Activated CD4-positive, alpha-beta T cell treated with anti-CD3 and anti-CD28 coated beads, Interleukin-2, Interleukin-6, amounts not matched to agents 100 ng/mL and 50 ng/mL, durations not matched to agents 16 hours and 8 hours (primary cell): ENCODE measurements around the gene MVD.
A peak's percentile ranks its signal among the peaks of the same experiment; 100 is the strongest.

Experiments
- DNase-seq: peaks from one replicate; pipeline ENCODE4 v3.0.0-alpha.2; 2020

Gene MVD, protein sequence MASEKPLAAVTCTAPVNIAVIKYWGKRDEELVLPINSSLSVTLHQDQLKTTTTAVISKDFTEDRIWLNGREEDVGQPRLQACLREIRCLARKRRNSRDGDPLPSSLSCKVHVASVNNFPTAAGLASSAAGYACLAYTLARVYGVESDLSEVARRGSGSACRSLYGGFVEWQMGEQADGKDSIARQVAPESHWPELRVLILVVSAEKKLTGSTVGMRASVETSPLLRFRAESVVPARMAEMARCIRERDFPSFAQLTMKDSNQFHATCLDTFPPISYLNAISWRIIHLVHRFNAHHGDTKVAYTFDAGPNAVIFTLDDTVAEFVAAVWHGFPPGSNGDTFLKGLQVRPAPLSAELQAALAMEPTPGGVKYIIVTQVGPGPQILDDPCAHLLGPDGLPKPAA

DNA sequence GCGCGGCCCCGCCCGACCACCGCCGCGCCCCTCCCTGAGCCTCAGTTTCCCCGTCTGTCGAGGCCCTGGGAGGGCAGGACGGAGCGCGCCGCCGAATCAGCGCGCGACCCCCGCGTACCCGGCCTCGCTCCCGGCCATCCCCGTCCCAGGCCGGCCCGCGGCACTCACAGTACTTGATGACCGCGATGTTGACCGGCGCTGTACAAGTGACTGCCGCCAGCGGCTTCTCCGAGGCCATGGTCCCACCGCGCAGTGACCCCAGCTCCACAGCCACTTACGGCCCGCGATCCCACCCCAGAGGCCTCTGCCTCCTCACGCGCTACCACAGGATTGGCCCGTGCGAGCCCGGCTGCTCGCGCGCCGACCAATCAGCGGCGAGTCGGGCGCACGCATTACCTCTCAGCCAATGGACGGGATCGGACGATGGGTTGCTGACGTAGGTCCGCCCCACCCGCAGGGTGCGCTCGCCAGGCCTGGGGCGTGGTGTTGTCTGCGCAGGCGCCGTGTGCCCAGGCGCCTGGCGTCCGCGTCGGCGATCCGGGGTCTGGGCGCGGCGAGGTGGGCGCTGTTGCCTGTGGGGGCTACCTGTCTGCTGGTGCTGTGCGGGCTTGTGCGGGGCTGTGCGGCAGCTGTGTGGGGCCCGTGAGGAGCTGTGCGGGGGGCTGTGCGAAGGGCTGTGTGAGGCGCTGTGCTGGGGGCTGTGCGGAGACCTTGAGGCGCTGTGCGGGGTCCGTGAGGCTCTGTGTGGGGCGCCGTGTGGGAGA, at the start of gene MVD:
TSS of gene MVD (minus strand) at position 249 of the 764 bp plus-strand sequence. CDS start at position 238, 11 bp downstream.
- DNase-seq: peak; percentile 98

DNA sequence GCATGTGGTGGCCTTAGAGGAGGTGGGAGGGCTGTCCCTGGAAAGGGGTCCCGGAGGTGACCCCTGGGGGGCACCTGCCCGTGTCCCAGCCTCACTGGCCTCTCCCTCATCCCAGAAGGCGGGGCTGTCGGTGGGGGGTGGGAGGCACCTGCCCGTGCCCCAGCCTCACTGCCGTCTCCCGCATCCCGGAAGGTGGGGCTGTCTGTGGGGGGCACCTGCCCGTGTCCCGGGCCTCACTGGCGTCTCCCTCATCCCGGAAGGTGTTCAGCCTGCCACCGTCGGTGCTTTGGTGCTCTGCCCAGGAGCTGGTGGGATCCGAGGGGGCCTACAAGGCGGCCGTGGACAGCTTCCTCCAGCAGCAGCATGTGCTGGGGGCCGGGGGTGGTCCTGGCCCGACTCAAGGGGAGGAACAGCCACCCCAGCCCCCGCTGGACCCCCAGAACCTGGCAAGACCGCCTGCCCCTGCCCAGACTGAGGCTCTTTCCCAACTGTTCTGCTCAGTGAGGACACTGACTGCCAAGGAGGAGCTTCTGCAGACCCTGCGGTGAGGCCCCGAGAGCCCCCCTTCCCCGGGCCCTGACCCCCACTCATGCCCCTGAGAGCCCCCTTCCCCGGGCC, 49.6 kb upstream of the MVD start:
- no peak for DNase-seq

DNA sequence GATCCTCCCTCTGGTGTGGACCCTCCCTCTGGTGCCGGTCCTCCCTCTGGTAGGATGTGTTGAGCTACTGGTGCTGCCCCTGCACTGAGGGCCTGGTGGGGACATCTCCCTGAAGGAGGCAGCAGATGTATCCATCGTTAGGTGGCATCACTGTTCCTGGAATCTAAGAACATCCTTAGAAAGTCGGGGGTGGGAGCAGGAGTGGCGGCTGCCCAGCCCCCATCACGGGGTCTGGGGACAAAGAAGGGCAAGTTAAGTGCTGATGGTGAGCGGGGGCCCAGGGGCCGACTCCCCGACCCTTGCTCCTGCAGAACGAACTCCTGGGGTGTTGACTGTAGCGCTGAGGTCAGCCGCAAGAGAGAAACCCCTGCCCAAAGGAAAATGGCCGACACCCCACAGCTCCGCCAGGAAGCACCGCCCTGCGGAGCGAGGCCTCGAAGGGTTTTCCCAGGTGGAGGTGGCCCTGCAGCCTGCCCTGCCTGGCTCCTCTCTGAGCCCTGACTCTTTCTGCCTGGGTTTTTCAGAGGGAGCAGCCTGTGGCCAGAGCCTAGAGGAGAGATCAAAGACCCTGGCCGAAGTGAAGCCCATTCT, 49.0 kb upstream of the MVD start:
- no peak for DNase-seq

DNA sequence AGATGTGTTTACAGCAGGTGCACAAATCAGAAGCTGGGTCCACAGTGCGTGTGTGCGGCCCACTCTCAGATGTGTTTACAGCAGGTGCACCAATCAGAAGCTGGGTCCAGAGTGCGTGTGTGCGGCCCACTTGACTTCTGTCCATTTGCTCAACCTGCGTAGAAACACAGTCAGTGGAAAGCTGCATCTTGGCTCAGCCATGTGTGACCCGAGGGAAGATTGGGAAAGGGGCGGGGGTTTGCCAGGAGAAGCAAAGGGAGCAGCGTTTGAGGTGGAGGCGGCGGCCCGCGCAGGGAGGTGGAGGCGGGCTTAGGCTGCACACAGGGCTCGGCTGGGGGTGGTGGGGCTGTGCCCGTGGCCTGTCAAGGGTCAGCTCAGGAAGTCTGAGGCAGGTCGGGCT, 47.7 kb upstream of the MVD start:
- no peak for DNase-seq

DNA sequence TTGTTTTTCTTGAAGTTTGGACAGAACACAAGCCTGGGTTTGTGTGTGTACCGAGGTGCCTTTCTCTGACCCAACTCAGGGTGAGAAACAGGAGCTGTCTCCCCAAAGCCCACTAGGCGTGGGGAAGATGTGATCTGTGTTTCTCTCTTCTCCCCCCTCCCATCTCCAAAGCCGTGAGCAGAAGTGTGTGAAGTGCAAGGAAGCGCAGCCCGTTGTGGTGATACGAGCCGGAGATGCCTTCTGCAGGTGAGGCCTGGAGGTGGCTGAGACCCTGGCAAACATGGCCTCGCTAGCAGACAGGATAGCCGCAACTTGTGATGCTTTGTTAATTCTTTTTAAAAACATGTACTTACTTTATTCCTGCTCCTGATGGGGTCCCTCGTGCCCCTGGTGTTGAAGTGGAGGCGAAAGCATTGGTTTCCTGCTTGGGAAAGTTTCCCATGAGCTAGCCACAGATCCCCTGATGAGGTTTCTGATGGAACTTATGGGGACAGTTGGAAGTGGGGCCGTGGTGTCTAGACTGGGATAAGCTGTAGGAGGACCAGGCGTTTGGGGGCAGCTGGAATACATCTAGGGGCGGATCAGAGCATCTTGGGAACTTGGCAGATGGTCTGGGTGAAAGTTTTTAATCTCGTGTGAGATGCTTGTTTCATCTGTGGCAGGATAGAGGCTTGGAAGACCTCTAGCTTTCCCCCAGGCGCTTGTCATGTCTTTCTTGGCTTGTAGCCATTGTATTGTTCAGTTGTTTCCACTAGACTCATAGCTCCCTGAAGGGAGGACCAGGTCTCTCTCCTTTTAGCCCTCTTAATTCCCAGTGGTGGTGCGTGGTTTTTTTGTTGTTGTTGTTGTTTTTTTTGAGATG, 44.3 kb upstream of the MVD start:
- no peak for DNase-seq

DNA sequence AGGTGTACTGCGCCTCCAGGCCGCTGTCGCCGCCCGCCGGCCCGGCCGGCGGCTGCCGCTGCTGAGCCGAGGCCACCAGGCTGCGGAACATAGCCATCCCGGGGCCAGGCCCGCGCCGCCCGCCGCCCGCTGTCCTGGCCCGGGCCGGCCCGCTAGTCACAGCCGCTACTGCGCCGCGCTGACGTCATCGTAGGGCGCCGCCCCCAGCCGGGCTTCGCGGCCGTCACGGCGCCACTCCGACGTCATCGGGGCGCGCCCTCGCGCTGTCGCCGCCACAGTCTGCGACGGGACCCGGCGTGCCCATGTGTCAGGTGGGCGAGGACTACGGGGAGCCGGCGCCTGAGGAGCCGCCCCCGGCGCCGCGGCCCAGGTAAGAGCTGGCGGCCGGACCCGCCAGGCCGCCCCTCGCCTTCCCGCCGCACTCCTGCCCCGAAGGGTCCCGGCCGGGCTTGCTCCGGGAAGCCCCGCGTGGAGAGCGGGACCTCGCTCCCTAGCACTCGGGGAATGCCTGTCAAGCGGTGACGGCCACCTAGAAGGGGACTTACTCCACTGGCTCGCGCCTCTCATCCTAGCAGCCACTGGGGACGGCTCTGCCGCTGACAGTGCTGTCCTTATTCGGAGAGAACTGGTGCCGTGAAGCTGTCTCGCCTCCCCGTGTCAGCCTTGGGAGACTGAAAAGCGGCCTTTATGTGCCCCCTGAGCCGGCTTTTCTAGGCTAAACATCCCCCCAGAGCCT, 43.5 kb upstream of the MVD start, which contains the start of the genes CTU2 and RNF166:
TSS of gene CTU2 (plus strand) at position 275 of the 736 bp plus-strand sequence. CDS start at position 303, 28 bp downstream.
TSS of gene RNF166 (minus strand) at position 180 of the 736 bp plus-strand sequence. CDS start at position 97, 83 bp downstream.
- DNase-seq: peak; percentile 96

DNA sequence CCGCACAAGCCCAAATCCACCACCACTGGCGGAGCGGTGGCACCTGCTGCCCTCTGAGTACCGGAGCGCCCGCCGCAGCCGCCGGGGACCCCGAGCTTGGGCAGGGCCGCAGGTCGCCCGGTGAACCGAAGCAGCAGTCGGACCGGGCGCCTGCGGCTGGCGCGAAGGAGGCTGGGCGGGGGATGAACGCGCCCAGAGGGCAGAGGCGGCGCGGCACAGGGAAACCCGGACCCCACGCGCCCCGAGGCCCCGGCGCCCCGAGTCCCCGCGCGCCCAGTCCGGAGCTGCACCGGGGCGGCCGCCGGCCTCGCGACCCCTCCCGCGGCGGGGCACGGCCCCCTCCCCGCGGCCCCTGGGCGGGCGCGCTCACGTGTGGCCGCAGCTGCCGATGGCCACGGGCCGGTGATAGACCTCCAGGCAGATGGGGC, 42.9 kb upstream of the MVD start:
- no peak for DNase-seq

DNA sequence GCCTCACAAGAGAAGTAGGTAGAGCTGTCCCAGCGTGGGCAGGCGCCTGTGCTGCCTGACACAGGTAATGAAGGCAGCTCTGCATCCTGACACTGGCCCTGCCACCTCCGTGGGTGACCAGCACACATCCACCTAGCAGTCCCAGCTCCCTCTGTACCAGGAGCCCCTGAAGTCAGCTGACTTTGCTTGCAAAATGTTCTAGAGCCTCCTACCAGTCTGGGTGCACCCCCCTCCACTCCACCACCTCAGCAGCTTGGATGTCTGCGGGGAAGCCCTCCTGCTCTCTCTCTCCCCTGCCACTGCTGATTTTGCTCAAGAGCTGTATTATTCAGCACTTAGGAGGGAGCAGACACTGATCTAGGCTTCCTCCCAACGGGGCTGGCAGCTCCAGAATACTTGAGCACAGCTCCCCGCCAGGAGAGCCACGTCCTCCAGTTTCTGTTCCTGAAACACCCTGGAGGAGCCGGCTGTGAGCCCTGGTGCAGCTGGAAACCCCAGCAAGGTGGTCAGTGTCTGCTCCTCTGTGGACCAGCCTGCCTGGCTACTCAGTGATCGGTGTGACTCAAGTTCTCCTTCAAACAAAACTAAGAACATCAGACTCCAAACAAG, 42.3 kb upstream of the MVD start:
- peak; percentile 41 for DNase-seq

DNA sequence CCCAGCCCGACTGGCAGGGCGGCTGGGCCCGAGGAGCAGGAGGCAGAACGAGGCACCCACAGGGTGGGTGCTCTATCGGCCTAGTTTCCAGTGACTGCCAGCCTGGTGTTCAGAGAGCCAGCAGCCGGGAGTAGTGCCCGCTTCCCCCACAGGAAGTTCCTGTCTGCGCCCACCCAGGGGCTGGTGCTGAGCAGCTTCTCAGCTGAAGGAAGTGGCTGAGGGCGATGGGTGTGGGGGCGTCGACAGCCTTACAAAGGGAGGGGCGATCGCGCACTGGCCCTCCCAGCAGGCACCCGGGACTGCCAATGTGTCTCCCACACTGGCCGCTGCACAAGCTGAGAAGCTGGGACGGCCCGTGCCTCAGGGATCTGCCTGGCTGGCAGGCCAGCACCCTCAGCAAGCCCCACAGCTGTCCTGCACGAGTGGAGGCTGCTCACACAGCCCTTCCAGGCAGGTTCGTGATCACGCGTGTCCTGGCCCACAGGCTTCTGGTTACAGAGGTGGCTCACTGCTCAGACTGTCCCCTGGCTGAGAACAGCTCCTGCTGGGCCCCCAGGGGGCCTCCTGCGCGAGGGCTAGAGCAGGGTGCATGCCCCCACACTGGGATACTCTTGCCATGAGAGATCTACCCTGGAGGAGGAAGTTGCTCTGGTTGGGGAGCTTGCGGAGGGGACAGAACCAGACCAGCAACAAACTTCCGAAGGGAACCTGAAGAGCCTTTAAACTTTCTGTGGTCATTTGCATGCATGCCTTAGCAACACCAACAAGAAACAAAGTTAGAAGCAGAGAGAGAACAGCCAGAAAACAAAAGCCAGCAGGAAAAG, 40.8 kb upstream of the MVD start:
- peak; percentile 83 for DNase-seq

DNA sequence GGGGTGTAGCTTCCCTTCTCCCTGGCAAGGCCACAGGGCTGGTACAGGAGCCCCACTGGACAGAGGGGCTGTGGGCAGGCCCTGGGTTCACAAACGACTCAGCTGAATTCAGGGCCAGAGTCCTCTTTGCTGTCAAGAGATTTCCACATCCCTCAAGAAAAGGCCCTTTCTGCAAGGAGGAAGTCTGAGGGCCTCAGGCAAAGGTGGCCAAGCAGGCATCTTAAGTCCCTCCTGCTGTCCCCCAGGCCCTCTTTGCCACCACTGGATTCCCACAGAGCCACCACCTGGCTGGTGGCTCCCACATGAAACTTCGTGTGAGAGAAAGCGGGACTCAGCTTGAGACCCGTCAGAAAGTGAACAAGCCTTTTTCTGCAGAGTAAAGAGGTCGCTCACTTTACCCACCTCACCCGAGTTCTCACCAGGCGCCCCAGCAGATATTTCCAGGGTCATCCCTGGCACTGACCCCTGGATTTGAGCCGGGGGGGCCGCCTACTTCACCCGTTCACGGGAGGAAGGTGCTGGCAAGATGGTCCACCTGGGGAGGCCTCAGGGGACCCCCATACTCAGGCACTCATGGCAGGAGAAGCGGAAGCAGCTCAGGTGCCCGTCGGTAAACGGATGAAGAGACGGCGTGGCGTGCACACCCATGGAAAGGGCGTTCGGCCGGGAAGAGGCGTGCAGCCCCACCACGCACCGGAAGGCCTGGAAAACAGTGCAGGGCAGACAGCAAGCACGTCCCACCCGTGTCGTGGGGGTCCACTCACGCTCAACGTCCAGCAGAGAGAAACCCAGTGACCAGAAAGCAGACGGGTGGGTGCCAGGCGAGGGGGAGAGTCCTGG, 39.7 kb upstream of the MVD start:
- DNase-seq: peak; percentile 28

DNA sequence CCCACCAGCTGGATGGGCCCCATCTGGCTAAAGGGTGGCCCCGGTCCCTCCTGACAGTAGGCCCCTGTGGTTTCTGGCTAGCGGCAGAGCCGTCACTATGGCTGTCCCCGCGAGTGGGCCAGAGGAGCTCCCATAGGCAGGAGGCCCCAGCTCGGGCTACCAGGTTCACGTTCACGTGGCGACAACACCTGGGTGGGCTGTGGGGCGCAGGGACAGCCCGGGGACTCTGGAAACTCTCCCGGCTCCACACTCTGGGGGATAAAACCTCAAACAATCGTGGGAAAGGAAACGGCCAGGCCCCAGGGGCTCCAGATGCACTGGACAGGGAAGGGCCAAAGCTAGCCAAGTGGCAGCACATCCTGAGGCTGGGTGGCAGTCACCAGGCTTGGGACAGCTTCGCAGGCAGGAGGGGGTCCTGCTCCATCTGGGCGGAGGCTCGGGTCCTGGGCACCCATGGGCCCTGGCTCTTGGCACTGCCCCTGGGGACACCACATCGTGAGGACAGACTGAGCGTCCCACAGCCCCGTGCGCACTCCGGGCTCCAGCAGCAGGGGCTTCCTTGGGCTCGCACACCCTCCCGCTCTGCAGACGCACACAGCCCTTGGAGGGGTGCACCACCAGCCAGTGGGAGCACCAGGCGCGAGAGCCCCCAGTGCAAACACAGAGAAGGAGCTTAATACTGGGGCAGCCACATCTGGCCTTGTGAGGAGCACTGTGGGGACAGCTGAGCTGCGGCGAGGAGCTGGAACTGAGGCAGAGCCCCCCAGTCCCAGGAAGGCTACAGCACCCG, 38.9 kb upstream of the MVD start:
- no peak for DNase-seq

DNA sequence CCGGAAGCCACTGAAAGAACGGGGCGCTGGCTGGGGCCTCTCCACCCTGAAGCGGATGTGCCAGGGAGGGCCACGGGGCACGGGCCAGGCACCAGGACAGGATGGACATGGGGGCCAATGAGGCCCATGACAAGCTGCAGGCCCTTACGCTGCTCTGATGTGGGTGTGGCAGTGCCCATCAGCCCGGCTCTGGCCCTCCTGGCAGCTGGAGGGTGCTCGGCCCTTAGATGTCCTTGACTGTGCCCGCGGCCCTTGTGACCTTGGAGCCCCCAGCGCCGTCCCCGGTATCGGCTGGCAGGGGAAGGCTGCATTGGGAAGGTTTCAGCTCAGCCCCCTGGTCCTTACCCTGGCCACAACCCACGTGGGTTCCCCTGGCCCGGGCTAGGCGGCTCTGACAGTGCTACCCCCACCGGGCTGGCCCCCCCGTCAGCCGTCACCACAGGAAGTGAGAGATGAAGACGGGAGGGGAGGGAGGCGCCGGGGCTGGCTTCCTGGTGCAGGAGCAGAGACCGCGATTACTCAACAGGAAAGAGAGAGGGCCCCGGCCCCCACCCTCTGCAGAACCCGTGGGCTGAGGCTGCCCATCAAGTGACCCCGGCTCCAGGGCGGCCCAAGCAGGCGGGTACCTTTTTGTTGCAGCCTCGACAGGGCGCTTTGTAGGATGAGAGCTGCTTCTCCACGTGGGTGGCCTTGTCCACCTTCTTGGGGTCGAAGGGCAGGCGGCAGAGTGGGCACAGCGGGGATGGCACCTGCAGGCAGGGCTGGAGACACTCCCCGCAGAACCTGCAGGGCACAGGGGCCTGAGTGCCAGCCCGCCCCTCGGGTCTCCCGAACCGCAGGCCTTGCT, 38.0 kb upstream of the MVD start:
- peak; percentile 98 for DNase-seq

DNA sequence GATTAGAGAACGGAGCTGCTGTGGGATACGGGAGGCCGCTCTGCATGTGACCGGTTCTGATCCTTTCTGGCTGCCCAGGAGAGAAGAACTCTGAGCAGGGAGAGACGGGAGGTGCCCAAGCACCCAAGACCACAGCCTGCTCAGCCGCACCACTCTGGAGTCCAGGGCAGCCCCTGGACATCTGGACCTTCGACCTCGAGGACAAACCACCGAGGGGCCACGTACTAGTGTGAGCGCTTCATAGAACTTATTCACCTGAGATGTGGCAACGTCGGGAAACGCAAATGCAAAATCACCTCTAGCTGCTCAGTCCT, 37.4 kb upstream of the MVD start:
- no peak for DNase-seq

DNA sequence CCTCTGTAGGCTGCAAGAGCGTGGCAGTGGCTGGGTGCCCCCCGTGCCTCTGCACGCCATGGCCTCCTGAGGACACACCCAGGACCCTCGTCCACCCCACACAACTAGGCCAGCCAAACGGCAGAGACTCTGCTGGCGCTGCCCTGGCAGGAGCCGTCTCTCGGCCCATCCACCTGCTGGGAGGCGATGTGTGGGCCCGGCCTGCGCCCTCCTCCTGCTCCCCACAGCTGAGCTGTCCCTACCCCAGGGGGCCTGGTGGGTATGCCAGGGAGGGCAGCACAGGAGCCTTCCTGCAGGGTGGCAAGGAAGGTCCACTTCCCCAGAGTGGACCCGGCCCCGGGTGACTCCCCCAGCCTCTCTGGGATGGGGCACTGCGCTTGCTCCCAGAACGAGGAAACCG, 36.3 kb upstream of the MVD start:
- no peak for DNase-seq

DNA sequence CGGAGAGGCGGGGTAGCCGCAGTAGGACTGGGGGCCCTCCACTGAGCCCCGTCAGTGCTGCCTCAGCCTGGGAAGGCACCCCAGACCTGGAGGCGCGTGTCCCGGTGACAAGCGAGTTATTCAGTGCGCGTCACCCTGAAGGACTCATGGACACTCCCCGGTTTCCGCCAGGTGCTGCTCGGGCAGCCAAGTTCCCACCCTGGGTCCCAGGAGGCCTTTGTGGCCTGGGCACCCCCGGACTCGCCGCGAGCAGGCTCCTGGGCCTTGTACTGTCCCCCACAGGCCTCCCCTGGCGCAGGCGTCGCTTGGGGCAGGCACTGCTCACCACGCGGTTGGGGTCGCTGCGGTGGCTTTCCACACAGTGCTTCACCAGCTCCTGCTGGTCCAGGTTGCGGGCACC, 35.8 kb upstream of the MVD start:
- no peak for DNase-seq

DNA sequence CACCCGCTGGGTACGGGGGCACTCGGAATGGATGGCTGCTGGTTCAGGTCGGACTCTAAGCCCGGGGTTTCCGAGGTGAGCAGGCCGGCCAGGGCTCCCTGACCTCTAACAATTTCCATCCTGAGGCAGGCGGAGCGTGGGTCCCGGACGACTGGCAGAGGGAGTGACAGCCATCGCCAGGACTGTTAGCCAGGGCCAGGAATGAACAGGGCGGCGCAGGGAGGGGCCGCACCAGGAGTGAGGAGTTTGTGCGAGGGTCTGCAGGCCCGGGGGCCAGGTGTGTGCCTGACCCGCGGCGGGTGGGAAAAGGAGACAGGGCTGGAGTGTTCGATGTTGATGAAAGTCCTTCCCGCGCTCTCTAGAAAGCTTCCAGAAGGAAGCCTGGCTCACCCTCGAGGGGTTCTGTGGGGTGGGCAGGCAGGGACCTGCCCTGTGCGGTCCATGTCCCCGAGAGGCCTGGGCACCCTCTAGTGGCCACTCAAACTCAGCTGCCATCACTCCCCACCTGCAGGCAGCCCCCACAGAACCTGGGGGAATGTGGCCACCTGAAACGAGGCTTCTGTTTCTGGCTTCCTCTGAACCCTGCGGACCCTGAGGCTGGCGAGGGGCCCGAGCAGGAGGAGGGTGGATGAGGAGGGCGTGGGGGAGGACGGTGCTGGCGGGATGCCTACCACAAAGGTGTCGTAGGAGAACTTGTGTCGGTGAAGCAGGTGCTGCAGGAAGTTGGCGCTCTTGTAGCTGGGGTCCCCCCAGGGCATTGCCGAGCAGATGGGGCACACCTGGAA, 35.1 kb upstream of the MVD start:
- no peak for DNase-seq
